HEK293 (cell line): Measurements from ENCODE around the gene CLCF1.

Experiments
- CTCF ChIA-PET: fragments of 350-600 bp; formaldehyde crosslinking; extraction: SDS; loops from one replicate; lab custom pipeline; 2021; ENCODE audit warnings: antibody characterized with exemption; lab: Yijun Ruan, JAX
- POLR2A ChIA-PET: fragments of 300-600 bp; formaldehyde crosslinking; extraction: SDS; loops from one replicate; lab custom pipeline; 2020; ENCODE audit warnings: antibody characterized with exemption, inconsistent platforms; lab: Yijun Ruan, JAX
- H3K27ac ChIP-seq: fragments of 200-500 bp; sonication (Bioruptor generic); 2 replicates; pipeline ENCODE4 v1.5.1; 2014; ENCODE audit warnings: low read depth, low read length, control low read depth, inconsistent platforms; ENCODE audit errors: extremely low read depth
- H3K36me3 ChIP-seq, 2 experiments: fragments of 200-500 bp in 1 of 2; sonication (Bioruptor generic) in 1 of 2; 1 replicate in 1 of 2; 2 replicates in 1 of 2; pipeline ENCODE4 v1.5.1; 2014 to 2017; ENCODE audit warnings: inconsistent platforms in 2 of 2, low read length in 2 of 2; ENCODE audit not compliant: control insufficient read depth in 2 of 2, insufficient read depth in 1 of 2
- H3K4me1 ChIP-seq: fragments of 200-500 bp; sonication (Bioruptor generic); 2 replicates; pipeline ENCODE4 v1.5.1; 2014; ENCODE audit warnings: mild to moderate bottlenecking, low read length, inconsistent platforms; ENCODE audit not compliant: control insufficient read depth, insufficient read depth
- H3K4me3 ChIP-seq: 2 replicates; pipeline ENCODE4 v1.5.1; 2011; ENCODE audit warnings: low read depth, mild to moderate bottlenecking, control low read depth, low read length, moderate library complexity
- H3K9me3 ChIP-seq: fragments of 200-500 bp; sonication (Bioruptor generic); 2 replicates; pipeline ENCODE4 v1.5.1; 2014; ENCODE audit warnings: low read depth, low read length, inconsistent platforms; ENCODE audit not compliant: control insufficient read depth, insufficient read depth
- BCL11A ChIP-seq: fragments of 450-650 bp; formaldehyde crosslinking; IDR thresholded peaks from 2 replicates; pipeline ENCODE4 v1.5.1; 2016; ENCODE audit warnings: low read depth, missing biosample characterization, missing genetic modification characterization
- GLI4 ChIP-seq: fragments of 450-650 bp; formaldehyde crosslinking; IDR thresholded peaks from 2 replicates; pipeline ENCODE4 v1.5.1; 2016; ENCODE audit warnings: missing biosample characterization, missing genetic modification characterization
- KLF1 ChIP-seq: fragments of 450-650 bp; formaldehyde crosslinking; IDR thresholded peaks from 2 replicates; pipeline ENCODE4 v1.5.1; 2016; ENCODE audit warnings: missing biosample characterization, missing genetic modification characterization
- SETDB1 ChIP-seq: IDR thresholded peaks from one replicate; pipeline ENCODE4 v1.6.1; 2017; ENCODE audit warnings: mild to moderate bottlenecking, low read length, moderate library complexity, mixed read lengths; ENCODE audit not compliant: insufficient read length
- SP2 ChIP-seq: fragments of 450-650 bp; formaldehyde crosslinking; IDR thresholded peaks from 2 replicates; pipeline ENCODE4 v1.5.1; 2016; ENCODE audit warnings: missing biosample characterization, missing genetic modification characterization
- ZBTB7A ChIP-seq: fragments of 450-650 bp; formaldehyde crosslinking; IDR thresholded peaks from 2 replicates; pipeline ENCODE4 v1.5.1; 2016; ENCODE audit warnings: low read depth, missing biosample characterization, missing genetic modification characterization
- ZBTB8A ChIP-seq: fragments of 450-650 bp; formaldehyde crosslinking; IDR thresholded peaks from 2 replicates; pipeline ENCODE4 v1.5.1; 2016; ENCODE audit warnings: missing biosample characterization, missing genetic modification characterization
- ZFP3 ChIP-seq: fragments of 450-650 bp; formaldehyde crosslinking; IDR thresholded peaks from 2 replicates; pipeline ENCODE4 v1.5.1; 2016; ENCODE audit warnings: low read depth, missing biosample characterization, missing genetic modification characterization
- ZNF121 ChIP-seq: fragments of 450-650 bp; formaldehyde crosslinking; IDR thresholded peaks from 2 replicates; pipeline ENCODE4 v1.5.1; 2016; ENCODE audit warnings: missing biosample characterization, missing genetic modification characterization
- ZNF133 ChIP-seq: fragments of 450-650 bp; formaldehyde crosslinking; IDR thresholded peaks from 2 replicates; pipeline ENCODE4 v1.5.1; 2016; ENCODE audit warnings: missing biosample characterization, missing genetic modification characterization
- ZNF155 ChIP-seq: fragments of 450-650 bp; formaldehyde crosslinking; IDR thresholded peaks from 2 replicates; pipeline ENCODE4 v1.5.1; 2016; ENCODE audit warnings: missing biosample characterization, missing genetic modification characterization
- ZNF2 ChIP-seq: fragments of 450-650 bp; formaldehyde crosslinking; IDR thresholded peaks from 2 replicates; pipeline ENCODE4 v1.5.1; 2016; ENCODE audit warnings: missing biosample characterization, missing genetic modification characterization
- ZNF366 ChIP-seq: fragments of 450-650 bp; formaldehyde crosslinking; conservative IDR thresholded peaks from 2 replicates; pipeline ENCODE4 v1.5.1; 2016; ENCODE audit warnings: missing biosample characterization, missing genetic modification characterization
- ZNF544 ChIP-seq: fragments of 450-650 bp; formaldehyde crosslinking; IDR thresholded peaks from 2 replicates; pipeline ENCODE4 v1.5.0; 2017; ENCODE audit warnings: missing biosample characterization, missing genetic modification characterization
- ZNF548 ChIP-seq: fragments of 450-650 bp; formaldehyde crosslinking; IDR thresholded peaks from 2 replicates; pipeline ENCODE4 v1.5.1; 2016; ENCODE audit warnings: missing biosample characterization, missing genetic modification characterization
- ZNF777 ChIP-seq: fragments of 450-650 bp; formaldehyde crosslinking; IDR thresholded peaks from 2 replicates; pipeline ENCODE4 v1.5.1; 2017; ENCODE audit warnings: missing biosample characterization, missing genetic modification characterization, borderline replicate concordance
- TF ChIP-seq, protein P1 (sequence below): fragments of 450-650 bp; formaldehyde crosslinking; IDR thresholded peaks from 2 replicates; pipeline ENCODE4 v1.5.1; 2016; ENCODE audit warnings: missing biosample characterization, missing genetic modification characterization
- TF ChIP-seq, protein P2 (sequence below): fragments of 450-650 bp; formaldehyde crosslinking; IDR thresholded peaks from 2 replicates; pipeline ENCODE4 v1.5.1; 2016; ENCODE audit warnings: missing biosample characterization, missing genetic modification characterization, borderline replicate concordance
- TF ChIP-seq, protein P3 (sequence below): fragments of 450-650 bp; formaldehyde crosslinking; IDR thresholded peaks from 2 replicates; pipeline ENCODE4 v1.5.1; 2016; ENCODE audit warnings: missing biosample characterization, missing genetic modification characterization
- TF ChIP-seq, protein P4 (sequence below): fragments of 450-650 bp; formaldehyde crosslinking; IDR thresholded peaks from 2 replicates; pipeline ENCODE4 v1.5.1; 2016; ENCODE audit warnings: missing biosample characterization, missing genetic modification characterization
- TF ChIP-seq, protein P5 (sequence below): fragments of 450-650 bp; formaldehyde crosslinking; IDR thresholded peaks from 2 replicates; pipeline ENCODE4 v1.5.1; 2017; ENCODE audit warnings: missing biosample characterization, missing genetic modification characterization

The CLCF1 gene

DNA sequence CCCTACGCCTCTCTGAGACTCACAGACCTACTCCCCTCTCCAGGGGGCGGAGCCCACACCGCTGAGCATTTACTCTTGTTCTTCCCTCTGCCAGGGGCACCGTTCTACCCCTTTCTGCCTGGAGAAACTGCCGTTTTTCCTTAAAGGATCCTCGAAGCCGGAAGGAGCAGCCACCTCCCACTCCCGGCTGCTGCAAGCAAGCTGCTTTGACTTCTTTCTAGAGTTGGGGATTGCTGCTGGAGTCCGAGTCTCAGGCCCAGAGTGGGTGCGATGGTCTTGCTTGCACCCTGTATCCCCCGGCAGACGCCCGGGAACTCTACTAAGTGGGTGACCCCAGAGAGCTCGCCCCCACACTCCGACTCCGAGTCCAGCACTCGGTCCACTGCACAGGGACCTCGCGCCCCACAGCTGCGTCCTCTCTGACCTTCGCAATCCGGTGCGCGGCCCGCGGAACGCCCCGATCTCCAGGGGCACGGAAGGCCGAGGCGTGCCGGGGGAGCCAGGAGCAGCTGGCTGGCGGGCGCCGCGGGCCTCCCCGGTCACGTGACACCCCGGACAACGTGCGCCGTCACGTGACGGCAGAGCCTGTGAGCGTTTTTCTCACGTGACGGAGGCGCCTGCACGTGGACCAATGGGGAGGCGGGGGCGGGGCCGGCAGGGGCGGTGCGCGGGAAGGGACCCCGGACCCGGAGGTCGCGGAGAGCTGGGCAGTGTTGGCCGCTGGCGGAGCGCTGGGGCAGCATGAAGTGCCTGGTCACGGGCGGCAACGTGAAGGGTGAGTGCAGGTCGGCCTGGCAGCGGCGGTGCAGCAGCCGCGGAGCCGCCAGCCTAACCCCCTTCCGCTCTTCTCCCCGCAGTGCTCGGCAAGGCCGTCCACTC lies 18.1 kb upstream of the CLCF1 start, which contains the start of gene RAD9A:
Gene RAD9A (plus strand): TSS at position 683 of the 879 bp plus-strand sequence. CDS start 59 bp downstream, at position 742.
- H3K27ac ChIP-seq, result peak within 1 kb of the TSS; percentile 67
- ChIA-PET CTCF (interaction anchor here (0.6 to 25.6 kb wide), 7 partner anchors 10 to 224 kb away, joined by 3 to 898 read pairs (median 5); partner anchors contain the start of genes CLCF1, PITPNM1, POLD4 and PPP1CA), POLR2A (interaction anchor here (0.5 to 3.5 kb wide), 18 partner anchors 9 to 925 kb away, joined by 3 to 53 read pairs (median 4); partner anchors contain the start of genes AIP, ANKRD13D, CORO1B and PELI3)
- H3K9me3 ChIP-seq, result no peaks in the 10 kb centered on the region
- peaks cover 0 to 28% of the 10 kb centered on the region in 2 experiments; a peak in 2 of 3 replicates for H3K36me3 ChIP-seq
- H3K4me1 ChIP-seq, result 0 out of 2 replicates have a peak, but pooled peaks cover 3% of the 10 kb centered on the region
- H3K4me3 ChIP-seq, result peak within 1 kb of the TSS; percentile 76
- TF ChIP-seq ZNF121 (tag by site-specific recombination) (no peak), ZBTB8A (peak; percentile 76; the same call in 1 of the 2 replicates), SP2 (peak; percentile 75), ZNF155 (tag by site-specific recombination) (no peak), ZNF548 (tag by site-specific recombination) (no peak), ZNF133 (no peak), KLF1 (tag by site-specific recombination) (0 out of 2 replicates have a peak, but pooled peaks have one; percentile 10), ZNF777 (no peak), ZNF544 (tag by site-specific recombination) (no peak), ZBTB7A (tag by site-specific recombination) (peak; percentile 73; the same call in 1 of the 2 replicates), SETDB1 (no peak), ZFP3 (tag by site-specific recombination) (no peak), ZNF2 (peak; percentile 49; the same call in 1 of the 2 replicates), ZNF366 (no peak), GLI4 (tag by site-specific recombination) (no peak), BCL11A (no peak)
- TF ChIP-seq, protein P1, sequence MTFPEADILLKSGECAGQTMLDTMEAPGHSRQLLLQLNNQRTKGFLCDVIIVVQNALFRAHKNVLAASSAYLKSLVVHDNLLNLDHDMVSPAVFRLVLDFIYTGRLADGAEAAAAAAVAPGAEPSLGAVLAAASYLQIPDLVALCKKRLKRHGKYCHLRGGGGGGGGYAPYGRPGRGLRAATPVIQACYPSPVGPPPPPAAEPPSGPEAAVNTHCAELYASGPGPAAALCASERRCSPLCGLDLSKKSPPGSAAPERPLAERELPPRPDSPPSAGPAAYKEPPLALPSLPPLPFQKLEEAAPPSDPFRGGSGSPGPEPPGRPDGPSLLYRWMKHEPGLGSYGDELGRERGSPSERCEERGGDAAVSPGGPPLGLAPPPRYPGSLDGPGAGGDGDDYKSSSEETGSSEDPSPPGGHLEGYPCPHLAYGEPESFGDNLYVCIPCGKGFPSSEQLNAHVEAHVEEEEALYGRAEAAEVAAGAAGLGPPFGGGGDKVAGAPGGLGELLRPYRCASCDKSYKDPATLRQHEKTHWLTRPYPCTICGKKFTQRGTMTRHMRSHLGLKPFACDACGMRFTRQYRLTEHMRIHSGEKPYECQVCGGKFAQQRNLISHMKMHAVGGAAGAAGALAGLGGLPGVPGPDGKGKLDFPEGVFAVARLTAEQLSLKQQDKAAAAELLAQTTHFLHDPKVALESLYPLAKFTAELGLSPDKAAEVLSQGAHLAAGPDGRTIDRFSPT, result peak; percentile 45; the same call in 1 of the 2 replicates
- TF ChIP-seq, protein P2, sequence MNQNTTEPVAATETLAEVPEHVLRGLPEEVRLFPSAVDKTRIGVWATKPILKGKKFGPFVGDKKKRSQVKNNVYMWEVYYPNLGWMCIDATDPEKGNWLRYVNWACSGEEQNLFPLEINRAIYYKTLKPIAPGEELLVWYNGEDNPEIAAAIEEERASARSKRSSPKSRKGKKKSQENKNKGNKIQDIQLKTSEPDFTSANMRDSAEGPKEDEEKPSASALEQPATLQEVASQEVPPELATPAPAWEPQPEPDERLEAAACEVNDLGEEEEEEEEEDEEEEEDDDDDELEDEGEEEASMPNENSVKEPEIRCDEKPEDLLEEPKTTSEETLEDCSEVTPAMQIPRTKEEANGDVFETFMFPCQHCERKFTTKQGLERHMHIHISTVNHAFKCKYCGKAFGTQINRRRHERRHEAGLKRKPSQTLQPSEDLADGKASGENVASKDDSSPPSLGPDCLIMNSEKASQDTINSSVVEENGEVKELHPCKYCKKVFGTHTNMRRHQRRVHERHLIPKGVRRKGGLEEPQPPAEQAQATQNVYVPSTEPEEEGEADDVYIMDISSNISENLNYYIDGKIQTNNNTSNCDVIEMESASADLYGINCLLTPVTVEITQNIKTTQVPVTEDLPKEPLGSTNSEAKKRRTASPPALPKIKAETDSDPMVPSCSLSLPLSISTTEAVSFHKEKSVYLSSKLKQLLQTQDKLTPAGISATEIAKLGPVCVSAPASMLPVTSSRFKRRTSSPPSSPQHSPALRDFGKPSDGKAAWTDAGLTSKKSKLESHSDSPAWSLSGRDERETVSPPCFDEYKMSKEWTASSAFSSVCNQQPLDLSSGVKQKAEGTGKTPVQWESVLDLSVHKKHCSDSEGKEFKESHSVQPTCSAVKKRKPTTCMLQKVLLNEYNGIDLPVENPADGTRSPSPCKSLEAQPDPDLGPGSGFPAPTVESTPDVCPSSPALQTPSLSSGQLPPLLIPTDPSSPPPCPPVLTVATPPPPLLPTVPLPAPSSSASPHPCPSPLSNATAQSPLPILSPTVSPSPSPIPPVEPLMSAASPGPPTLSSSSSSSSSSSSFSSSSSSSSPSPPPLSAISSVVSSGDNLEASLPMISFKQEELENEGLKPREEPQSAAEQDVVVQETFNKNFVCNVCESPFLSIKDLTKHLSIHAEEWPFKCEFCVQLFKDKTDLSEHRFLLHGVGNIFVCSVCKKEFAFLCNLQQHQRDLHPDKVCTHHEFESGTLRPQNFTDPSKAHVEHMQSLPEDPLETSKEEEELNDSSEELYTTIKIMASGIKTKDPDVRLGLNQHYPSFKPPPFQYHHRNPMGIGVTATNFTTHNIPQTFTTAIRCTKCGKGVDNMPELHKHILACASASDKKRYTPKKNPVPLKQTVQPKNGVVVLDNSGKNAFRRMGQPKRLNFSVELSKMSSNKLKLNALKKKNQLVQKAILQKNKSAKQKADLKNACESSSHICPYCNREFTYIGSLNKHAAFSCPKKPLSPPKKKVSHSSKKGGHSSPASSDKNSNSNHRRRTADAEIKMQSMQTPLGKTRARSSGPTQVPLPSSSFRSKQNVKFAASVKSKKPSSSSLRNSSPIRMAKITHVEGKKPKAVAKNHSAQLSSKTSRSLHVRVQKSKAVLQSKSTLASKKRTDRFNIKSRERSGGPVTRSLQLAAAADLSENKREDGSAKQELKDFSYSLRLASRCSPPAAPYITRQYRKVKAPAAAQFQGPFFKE (tag by site-specific recombination), result no peak
- TF ChIP-seq, protein P3, sequence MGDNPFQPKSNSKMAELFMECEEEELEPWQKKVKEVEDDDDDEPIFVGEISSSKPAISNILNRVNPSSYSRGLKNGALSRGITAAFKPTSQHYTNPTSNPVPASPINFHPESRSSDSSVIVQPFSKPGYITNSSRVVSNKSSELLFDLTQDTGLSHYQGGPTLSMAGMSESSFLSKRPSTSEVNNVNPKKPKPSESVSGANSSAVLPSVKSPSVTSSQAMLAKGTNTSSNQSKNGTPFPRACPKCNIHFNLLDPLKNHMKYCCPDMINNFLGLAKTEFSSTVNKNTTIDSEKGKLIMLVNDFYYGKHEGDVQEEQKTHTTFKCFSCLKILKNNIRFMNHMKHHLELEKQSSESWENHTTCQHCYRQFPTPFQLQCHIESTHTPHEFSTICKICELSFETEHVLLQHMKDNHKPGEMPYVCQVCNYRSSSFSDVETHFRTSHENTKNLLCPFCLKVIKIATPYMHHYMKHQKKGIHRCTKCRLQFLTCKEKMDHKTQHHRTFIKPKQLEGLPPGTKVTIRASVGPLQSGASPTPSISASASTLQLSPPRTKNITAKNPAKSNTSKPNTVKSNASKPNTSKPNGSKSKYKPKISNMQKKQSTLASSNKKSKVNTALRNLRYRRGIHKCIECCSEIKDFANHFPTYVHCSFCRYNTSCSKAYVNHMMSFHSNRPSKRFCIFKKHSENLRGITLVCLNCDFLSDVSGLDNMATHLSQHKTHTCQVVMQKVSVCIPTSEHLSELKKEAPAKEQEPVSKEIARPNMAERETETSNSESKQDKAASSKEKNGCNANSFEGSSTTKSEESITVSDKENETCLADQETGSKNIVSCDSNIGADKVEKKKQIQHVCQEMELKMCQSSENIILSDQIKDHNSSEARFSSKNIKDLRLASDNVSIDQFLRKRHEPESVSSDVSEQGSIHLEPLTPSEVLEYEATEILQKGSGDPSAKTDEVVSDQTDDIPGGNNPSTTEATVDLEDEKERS (tag by site-specific recombination), result no peak
- TF ChIP-seq, protein P4, sequence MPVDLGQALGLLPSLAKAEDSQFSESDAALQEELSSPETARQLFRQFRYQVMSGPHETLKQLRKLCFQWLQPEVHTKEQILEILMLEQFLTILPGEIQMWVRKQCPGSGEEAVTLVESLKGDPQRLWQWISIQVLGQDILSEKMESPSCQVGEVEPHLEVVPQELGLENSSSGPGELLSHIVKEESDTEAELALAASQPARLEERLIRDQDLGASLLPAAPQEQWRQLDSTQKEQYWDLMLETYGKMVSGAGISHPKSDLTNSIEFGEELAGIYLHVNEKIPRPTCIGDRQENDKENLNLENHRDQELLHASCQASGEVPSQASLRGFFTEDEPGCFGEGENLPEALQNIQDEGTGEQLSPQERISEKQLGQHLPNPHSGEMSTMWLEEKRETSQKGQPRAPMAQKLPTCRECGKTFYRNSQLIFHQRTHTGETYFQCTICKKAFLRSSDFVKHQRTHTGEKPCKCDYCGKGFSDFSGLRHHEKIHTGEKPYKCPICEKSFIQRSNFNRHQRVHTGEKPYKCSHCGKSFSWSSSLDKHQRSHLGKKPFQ (tag by site-specific recombination), result 0 out of 2 replicates have a peak, but pooled peaks have one; percentile 31
- TF ChIP-seq, protein P5, sequence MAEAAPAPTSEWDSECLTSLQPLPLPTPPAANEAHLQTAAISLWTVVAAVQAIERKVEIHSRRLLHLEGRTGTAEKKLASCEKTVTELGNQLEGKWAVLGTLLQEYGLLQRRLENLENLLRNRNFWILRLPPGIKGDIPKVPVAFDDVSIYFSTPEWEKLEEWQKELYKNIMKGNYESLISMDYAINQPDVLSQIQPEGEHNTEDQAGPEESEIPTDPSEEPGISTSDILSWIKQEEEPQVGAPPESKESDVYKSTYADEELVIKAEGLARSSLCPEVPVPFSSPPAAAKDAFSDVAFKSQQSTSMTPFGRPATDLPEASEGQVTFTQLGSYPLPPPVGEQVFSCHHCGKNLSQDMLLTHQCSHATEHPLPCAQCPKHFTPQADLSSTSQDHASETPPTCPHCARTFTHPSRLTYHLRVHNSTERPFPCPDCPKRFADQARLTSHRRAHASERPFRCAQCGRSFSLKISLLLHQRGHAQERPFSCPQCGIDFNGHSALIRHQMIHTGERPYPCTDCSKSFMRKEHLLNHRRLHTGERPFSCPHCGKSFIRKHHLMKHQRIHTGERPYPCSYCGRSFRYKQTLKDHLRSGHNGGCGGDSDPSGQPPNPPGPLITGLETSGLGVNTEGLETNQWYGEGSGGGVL, result peak; percentile 16; the same call in 1 of the 2 replicates
